ENCODE results near the gene KRTAP12-1. TPM values are rescaled to one million over a fixed set of nuclear protein-coding genes. Genes with fewer than 3 reads are reported as not detected.

KRTAP12-1 gene
- total and polyA plus RNA-seq, 2 of the 8 experiments (the other 6 are each of a cell fraction or from before 2014, with no cell fraction given) = 0.50 to 0.73 TPM

DNA sequence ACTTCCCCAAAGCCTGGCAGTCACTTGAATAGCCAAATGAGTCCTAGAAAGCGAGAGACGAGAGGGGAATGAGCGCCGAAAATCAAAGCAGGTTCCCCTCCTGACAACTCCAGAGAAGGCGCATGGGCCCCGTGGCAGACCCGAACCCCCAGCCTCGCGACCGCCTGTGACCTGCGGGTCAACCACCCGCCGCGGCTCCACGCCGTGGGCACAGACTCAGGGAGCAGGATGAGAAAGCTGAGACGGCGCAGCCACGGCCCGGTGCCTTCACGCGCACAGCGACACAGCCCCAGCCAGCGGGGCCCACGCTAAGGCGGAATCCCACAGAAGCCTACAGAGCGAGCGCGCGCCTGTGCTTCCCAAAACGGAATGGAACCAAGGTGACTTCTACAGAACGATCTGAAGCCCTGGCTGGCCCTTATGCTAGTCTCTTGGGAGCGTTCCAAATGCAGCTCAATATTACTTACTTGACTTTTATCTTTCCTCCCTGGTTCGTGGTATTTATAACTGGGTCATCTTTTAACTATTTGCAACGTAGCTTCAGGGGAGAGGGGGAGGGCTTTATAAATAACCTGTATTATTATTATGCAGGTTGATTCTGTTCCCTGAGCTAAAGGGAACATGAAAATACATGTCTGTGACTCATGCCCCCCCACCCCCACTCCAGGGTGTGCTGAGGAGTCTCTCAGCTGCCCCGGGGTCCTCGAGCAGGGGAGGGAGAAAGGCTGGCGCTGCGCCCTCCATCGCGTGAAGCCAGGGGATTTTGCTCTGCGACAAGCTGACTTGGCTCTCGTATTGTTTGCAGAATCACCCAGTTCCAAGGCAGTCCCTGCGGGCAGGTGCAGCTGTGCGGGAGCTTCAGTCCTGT, 27.7 kb upstream of the KRTAP12-1 start (continued):
- no peak for TF ChIP-seq SAP30 (IDR thresholded peaks at IDR 0.05; ENCODE audit: insufficient read depth, insufficient replicate concordance, low read length)

Measured in H1 (cell line).